DMS 273 (cell line): ENCODE results near the gene CSMD2.

Source experiments
- DNase-seq: peaks from one replicate; lab custom pipeline; 2025; ENCODE audit not compliant: unreplicated experiment; lab: John Stamatoyannopoulos, UW

The CSMD2 gene

DNA sequence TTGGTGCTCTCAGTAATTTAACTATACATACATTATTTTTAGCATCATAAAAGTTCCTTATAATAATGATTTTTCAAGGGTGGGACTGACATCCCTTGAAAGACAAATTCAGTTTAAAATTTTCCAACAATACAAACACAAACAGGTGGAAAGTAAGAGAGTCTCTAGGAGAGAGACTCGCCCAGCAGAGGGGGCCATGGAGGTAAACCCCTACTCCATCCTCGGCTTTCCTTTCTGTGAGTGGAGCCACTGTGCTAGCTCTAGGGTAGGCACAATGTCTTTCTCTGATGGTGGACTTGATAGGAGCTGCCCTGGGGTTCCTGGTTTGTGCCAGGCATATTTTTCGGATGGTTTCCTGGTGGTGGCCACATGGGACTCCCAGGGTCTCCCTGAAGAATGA, 8.3 kb downstream of the CSMD2 start:
- peak; percentile 10 for DNase-seq

DNA sequence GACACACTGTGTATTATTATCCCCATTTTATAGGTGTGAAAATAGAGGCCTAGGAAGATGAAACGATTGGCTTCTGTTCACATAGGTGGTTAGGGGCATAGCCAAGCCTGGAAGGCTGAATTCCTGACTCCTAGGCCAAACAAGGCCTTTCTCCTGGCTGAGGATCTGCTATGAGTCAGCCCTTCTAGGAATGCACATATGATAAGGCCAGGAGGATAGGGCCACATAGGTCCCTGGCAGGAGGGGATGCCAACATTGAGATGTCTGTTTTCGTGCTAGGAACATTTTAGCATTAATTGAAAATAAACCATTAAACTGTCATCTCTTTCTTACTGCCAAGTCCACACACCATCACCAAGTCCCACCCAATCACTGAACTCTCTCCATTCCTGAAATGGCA, 9.2 kb downstream of the CSMD2 start:
- no peak for DNase-seq

DNA sequence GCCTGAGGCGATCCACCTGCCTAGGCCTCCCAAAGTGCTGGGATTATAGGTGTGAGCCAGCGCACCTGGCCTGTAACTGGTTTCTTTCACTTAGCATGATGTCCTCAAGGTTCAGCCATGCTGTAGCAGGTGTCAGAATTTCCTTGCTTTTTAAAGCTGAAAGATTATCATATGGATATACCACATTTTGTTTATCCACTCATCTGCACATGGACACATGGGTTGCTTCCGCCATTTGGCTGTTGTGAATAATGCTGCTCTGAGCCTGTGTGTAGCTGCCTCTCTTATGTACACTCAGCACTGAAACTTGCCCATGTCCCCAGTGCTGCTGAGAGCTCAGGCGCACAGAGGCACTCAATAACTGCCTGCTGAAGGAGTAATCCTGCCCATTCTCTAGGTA, 11.8 kb downstream of the CSMD2 start:
- DNase-seq, result no peak

DNA sequence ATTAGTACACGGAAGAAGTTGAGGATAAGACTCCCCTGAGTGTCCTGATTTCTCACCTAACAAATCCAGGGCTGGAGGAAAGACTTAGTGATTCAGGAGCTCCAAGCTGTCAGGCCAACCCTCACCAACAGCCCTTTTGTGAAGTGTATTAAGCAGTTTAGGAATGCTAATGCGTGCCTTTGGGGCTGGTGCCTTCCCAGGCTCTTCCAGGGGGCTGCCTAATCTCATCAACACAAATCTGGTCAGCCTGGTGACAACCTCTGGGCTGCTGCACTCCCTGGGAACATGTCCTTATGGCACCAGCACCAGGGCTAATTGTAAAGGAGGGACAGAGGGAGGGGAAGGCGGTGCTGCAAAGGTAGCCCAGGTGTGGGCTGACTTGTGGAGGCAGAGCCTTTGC, 15.5 kb downstream of the CSMD2 start:
- no peak for DNase-seq

DNA sequence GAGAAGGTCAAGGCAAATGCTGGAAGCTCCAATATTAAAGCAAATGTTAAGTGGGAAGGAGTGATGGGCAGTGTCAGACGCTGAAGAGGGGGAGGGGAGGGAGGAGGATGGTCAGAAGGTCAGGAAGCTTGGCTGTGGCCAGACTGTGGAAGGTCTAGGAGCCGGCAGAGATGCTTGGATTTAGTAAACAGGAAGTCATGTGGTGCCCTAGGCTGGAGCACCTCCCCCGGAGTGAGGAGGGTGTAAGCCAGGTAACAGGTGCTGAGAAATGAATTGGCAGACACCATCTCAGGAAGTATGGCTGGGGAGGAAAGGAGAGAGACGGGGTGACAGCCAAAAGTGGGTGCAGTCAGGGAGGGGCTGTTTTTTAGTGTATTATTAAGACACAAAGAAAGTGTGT, 17.7 kb downstream of the CSMD2 start:
- DNase-seq, result no peak

DNA sequence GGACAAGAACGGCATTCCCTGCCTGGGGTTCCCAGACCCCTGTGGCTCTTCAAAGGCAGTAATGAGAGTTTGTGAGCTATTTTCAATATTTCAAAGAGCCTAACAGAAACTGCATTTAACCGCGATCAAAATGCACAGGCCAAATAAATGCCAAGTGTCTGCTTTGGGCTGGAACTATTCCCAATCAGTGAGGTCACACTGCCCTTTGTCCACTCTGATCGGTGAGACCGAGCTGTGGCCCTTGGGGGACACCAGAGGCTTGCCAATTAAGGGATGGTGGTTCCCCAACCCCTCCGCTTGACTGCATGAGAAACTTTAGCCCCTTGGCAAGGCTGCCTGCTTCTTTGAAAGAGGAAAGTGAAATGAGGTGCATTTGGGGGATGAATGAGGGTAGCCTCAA, 20.3 kb downstream of the CSMD2 start:
- DNase-seq, result no peak

DNA sequence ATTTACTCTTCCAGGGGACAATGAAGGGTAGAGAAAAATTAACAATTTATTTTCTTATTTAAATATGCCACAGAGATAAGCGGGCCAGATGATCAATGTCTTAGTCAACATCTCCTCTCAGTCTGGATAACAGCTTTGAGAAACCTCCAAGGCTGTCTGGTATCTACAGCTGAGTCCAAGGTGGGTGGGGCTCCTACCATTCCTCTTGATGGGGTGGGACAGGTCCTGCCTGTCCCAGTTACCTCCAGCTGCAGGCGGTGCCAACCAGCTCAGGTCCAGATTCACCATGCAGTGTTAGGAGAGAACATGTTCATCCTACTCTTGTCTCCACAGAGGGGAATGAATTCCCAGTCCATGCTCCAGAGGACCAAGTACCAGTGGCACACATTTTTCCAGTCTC, 21.1 kb downstream of the CSMD2 start:
- DNase-seq, result no peak

DNA sequence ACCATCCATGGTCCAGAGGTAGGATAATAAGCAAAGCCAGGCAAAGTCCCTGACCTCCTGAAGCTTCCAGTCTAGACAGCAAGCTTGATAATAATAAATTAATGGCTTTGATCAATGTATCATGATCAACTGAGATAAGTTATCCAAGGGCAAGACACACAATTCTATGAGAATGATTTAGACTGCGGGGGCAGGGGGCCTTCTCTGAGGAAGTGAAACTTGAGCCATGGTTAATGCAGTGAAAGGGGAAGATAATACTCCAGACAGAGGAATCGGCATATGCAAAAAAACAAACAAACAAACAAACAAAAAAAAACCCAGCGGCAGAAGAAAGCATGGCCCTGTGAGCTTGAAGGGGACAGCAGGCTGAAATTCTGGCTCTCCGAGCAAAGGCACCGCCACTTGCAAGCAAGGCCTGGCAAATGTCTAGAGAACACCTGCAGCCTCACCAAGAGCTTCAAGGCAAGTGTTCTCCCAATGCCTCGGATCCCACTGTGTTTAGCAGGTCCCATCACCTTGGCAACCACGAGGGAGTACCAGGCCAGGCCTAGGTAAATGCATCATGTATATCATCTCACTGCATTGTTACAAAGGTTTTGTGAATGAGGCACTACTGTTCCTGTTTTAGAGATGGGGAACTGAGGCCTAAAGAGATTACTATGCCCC, 24.9 kb downstream of the CSMD2 start:
- no peak for DNase-seq

DNA sequence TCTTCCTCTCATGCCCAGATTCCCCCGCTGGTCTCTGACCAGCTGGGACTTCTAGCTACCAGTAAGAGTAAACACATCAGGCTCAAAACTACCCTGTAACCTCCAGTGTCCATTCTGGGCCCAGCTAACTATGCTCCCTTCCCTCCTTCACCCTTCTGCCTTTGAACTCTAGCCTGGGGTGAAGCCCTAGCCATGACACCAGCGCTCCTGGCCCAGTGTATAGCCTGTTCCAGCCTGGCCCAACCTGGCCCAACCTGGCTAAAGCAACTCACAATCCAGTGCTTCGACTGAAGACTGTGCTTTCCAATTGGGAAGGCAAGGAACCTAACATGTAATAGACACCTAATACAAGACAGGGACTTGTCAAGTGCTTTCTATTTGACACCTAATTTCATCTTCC, 27.6 kb downstream of the CSMD2 start:
- no peak for DNase-seq

DNA sequence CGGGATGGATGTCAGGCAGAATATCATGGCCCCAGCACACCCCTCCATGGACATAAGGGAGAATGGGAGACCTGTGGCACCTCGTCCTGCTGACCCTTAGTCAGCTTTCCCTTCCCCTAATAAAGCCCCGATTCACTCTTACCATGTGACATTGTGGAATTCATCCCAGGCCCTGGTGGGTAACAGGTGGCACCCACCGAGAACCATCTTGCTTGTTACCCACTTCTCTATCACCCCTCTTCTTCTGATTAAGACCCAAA, 32.9 kb downstream of the CSMD2 start:
- no peak for DNase-seq

DNA sequence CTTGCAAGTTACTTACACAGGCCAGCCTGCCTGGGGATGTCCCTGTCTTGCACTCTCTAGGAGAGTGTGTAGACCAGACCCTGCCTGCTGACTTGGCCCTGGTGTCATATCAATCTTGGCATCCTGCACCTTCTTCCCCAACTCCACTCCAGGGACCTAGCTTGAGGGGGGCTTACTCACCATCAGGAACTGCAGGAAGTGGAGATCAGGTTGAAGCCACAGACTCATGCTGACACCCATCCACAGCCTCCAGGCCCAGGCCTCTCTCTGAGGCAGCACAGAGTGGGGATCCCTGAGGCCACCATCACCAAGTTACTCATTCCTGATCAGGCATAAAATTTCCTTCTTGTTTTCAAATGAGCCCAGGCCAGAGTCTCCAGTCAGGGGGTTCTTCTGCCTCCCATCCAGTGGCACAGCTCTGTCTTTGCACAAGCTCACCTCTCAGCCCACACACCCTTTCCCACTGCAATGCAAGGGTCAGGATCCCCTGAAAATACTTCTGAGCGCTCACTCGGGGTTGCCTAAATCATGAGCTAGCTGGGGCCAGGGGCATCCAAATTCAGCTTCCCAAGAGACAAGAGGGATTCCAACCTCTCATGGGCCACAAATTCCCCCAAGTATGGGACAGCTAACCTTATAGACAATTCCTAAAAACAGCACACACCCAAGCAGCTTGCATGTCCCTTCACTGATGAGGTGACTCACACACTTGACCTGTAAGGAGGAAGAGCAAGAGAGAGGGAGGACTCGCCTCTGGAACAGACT, 33.5 kb downstream of the CSMD2 start:
- DNase-seq, result no peak

DNA sequence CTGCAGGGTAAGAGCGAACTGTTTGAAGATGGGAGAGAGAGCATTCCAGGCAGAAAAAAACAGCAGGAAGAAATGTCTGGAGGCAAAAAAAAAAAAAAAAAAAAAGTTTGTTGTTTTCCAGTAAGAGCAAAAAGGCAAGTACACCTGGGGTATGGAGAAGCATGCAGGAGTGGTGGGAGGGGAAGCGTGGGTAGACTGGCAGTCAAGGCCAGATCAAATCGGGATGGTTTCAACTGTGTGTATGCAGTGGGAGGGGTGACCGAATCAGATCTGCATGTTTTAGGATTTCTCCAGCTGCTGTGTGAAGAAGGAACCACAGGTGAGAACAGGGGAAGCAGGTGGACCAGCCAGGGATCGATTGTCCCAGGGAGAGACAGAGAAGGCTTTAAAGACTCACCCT, 34.7 kb downstream of the CSMD2 start:
- DNase-seq, result no peak

DNA sequence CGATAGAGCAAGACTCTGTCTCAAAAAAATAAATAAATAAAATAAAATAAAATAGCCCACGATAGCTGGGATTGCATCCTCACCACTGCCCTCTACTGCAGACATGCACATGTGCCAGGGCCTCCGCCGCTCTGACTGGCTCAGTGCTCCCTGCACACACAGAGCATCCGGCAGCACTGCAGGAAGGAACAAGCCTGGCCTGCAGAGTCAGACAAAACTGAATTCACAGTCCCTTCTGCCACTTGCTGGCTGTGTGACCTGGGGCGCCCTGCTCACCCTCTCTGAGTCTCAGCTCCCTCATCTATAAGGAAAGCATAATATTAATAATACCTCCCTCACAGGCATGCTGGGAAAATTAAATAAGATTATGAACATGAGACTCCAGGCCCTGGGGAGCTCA, 35.4 kb downstream of the CSMD2 start:
- no peak for DNase-seq

DNA sequence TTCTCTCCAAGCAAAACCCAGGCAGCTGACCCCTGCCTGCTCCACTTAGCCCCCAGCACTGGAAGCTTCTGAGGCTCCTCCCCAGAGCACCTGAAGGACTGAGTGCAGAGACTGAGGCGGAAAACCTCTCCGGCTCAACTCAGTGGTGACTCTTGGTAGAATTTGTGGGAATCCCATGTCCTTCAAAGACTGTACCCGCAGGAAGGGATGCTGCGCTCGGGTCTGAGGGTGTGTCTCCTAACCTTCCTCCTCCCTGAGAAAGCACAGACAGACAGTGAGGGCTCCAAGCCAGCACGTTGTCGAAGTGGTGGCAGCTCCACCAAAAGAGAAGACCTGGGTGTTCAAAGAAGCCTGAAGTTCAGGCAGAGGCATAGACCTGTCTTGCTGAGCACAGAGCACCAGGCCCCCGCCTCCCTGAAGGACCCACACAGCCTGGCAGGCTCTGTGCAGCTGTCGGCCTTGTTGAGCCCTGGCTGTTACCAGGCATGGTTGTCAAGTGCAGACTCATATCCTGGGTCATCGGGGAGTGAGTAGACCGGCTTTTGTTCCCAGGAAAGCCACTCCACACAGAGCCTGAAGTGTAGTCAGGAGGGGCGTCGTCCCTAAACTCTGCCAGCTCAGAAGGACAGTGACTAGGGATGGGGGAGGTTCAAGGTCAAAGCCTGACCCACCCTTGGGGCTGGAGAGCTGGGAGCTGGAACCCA, 36.7 kb downstream of the CSMD2 start:
- no peak for DNase-seq

DNA sequence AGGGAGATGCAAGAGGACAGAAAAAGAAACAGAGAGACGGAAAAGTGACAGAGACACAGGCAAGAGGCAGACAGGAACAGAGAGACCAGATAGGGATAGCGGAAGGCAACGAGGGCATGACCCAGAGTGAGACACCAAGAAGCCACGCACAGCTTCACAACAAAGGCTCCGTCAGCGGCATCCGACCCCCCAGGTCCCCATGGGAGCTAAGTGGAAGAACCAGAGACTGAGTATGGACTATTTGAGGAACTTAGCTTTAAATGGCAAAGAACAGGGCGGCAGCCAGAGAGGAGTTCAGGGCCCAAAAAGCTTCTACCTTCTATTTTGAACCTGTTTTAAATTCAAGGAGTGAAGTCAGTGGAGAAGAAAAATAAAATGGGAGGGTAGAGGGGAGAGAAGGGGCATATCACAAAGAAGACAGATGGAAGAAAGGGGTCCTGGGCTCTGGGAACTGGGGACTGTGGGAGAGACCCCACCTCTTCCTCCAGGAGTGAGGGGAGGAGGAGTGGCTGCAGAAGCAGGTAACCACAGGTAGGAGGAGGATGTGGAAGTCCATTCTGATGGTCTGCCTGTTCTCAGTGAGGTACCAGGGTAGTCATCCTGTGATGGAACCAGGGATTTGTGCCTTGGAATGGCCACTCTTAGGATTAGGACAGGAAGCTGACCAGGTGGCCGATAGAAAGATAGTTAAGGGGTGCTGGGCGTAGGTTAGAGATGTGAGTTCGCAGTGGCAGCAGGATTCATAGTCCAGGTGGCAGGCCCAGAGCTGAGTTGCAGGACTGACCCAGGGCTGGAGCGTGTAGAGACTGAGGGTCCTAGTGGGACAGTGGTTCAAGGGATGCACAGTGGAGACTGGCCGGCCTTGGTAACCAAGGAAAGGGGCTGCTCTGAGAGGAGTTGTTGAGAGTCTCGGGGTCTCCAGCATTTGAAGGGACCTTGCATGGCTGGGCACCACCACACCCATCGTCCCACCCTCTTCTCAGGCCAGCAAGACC, 37.7 kb downstream of the CSMD2 start:
- no peak for DNase-seq

DNA sequence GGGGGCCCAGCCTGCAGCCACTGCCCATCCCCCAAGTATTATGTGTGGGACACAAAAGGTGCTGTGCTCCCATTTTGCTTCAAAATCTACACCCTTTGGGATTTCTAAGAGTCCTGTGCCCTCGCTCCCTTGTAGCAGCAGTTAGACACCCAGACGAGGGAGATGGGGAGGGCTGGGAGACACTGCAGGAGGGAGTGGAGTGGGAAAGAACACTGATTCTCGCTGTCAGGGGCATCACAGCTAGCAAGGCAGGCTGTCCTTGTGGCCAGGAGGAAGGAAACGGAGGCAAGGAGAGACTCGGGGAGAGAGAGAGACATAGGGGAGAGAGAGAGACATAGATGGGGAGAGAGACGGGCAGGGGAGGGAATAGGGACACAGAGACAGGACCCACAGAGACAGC, 38.5 kb downstream of the CSMD2 start:
- DNase-seq, result no peak

DNA sequence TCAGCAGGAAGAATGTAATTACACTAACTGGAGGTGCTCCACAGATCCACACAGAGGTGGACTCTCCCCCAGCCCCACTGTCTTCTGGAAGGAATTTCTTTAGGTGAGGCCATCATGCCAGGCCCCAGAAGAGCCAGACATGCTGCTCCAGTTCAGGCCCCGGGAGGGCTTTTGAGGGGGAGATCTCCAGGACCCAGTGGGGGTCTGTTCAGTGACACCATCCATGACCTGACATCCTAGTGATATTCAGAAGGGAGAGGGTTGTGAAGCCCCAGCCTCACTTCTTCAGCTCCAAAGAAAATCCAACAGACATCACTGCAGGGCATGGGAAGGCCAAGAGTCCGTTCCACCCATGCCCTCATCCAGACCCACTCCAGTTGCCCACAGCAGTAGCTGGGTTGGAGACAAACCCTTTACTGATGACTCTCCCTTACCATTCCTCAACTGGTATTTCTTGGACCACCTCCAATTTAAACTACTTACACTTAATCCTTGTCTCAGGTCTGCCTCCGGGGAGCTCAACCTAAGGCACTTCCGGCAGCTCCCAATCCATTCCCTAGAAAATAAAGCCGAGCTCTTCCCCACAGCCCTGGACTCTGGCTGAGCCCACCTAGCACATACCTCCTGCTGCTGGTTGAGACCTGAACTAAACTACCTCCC, 39.2 kb downstream of the CSMD2 start:
- no peak for DNase-seq

DNA sequence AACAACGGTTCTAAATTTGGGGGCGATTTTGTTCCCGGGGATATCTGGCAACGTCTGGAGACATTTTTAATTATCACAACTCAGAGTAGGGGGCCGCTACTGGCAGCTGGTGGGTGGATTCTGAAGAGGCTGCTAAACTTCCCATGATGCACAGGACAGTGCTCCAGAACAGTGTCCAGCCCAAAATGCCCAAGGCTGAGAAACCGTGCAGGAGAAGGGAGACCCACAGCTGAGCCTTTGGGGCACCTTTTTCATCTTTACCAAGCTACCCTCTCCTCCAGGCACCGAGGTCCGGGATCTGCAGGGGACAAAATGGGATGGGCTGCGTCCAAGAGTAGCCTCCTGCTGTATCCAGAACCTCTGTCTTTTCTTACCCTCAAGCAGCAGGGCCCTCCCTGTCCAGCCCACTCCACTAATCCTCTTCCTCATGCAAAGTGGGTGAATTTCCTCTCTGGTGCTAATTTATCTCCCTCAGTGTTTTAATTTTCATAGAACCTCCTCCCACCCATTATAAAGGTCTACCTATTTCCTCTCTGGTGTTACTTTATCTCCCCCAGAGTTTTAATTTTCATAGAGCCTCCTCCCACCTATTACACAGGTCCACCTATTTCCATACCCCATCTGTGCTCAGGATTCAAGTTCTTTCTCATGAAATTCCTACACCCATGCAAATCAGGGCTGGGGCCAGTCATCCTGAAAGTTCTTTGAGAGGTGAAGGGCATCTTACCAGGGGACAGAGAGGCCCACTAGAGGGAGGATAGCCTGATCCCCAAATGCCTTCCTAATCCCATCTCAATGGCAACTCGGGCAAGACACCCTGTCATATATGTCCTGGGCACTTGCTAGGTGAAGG, 42.7 kb downstream of the CSMD2 start:
- no peak for DNase-seq

DNA sequence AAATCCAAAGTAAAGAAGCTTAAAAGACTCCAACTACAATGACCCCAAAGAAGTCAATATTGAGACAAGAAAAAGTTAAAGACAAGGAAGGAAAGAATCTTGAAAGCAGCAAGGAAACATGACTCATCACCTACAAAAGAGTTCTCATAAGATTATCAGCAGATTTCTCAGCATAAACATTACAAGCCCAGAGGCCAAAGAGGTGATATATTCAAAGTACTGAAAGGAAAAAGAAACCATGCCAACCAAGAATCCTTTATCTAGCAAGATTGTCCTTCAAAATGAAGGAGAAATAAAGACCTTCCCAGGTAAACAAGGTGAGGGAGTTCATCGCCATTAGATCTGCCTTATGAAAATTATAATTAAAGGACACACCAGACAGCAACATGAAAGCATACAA, 49.8 kb downstream of the CSMD2 start:
- no peak for DNase-seq

DNA sequence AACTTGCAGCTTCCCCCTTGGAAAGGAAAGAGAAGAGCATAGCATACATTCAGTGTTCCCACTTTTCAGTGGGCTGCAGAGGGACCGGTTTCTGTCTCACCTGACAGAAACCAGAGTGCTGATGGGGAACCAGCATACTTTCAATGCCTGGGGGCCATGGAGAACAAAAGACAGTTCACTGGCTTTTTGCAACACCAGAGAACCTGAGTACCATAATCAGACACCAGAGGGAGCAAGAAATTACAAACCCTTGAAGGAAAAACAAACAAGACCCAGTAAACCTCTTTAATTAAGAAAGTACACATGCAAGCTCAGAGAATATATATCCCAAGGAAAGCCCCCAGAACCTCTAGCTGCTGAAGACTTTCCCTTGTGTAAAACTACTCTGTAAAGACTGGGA, 51.1 kb downstream of the CSMD2 start:
- DNase-seq, result peak; percentile 31
